Cerebellar nuclear complex (tissue), 1 donor: Measurements from ENCODE around the gene PBX1.

Experiments used
- DNase-seq, 2 experiments: peaks; one replicate each; lab custom pipeline; 2025; lab: John Stamatoyannopoulos, UW

PBX1 gene

DNA sequence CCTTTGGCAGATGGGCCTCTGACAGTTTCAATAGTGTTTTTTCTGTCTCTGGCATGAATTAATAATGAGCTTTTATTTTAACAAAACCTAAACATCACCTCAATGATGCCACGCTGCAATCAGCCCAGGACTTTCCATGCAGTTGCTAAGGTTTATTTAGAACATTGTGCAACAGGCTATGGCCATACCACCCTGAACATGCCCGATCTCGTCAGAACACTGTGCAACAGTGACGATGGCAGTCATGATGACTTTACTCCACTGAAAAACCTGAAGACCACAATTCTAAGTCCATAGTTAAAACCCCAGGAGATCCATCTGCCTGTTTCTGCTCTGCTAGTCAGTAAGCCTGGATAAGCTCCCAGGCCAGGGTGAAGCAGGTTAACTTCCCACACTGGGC, 310.0 kb downstream of the PBX1 start:
- DNase-seq = no peak

GRCh38 chr1:164875518-164875917, 316.5 kb downstream of the PBX1 start:
- no peak for DNase-seq

- no peak for DNase-seq
Observed at GRCh38 chr1:164876398-164877116, 317.6 kb downstream of the PBX1 start.

- DNase-seq = no peak
Observed at GRCh38 chr1:164880199-164880598, 321.2 kb downstream of the PBX1 start.

DNA sequence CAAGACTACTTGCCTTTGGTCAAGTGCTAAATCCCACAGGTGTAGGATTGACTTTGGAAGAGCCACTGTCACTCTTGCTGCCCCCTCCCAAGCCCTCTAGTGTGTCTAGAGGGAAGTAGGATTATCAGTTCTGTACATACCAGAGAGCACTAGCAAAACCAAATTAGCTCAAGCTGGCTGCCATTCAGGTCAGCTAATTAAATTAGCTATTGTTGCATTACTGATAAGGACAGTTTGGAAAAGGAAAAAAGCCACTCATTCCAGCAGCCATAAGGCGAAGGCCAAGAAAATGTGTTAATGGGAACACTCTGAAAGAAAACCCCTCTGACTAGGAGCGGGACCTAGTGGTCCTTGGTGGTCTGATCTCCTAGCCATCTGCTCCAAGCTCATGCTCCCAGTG, 321.7 kb downstream of the PBX1 start:
- no peak for DNase-seq

- DNase-seq = no peak
Observed at GRCh38 chr1:164885311-164885710, 326.3 kb downstream of the PBX1 start.

GRCh38 chr1:164886101-164886500, 327.1 kb downstream of the PBX1 start:
- no peak for DNase-seq

DNA sequence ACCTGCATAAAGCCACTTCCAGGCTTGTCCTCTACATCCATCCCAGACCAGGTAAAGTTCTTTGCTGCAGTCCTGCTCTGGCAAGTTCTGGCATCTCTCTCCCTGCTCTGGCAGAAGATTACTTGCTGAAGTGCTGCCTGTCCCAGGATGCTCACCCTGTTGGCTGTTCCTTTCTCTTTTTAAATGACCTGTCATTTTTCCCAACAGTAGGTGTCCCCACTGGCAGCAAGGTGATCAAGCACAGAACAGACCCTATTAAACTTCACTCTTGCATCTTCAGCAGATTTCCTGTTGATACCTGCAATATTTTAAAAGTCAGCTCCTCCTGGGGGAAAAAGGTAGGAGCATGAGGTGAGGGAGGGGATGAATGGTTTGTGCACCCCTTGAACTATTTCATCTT, 332.6 kb downstream of the PBX1 start:
- DNase-seq = no peak

DNA sequence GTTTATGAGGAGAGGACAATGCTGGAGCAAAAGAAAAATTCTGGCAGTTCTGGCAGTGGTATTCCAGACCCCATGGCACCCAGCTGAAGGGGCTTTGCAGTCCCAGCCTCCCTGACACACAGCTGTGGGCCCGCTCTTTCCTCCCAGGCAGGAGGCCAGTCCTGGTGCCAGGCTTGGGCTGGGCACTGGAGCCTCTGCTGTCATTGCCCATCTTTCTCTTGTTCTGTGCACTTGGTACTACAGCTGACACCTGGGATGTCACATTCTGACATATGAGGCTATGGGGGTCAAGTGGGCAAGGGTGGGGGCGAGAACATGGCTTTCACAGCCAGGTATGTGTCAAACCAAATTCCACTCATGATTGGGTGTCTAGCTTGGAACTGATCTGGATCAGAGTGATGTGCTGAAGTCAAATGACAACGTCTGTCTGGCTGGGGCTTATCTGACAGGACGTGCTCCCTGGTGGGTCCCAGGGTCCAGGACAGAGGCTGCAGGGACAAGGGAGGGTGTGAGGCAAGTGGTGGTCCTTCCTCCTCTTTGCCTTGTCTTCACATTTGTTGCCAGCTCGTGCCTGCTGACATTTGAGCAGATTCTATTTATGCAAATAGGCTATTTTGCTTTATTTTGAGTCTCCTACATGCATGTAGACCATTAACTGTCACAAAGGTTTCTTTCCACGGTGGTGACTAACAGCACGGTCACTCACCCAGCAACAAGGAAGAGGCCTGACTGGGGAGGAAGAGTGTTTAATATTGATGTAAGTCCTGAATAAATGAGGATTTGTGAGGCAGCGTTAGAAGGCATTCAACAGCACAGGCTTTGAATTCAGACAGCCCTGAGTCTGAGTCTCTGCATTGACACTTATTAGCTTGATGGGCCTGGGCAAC, 336.3 kb downstream of the PBX1 start:
- DNase-seq = no peak

DNA sequence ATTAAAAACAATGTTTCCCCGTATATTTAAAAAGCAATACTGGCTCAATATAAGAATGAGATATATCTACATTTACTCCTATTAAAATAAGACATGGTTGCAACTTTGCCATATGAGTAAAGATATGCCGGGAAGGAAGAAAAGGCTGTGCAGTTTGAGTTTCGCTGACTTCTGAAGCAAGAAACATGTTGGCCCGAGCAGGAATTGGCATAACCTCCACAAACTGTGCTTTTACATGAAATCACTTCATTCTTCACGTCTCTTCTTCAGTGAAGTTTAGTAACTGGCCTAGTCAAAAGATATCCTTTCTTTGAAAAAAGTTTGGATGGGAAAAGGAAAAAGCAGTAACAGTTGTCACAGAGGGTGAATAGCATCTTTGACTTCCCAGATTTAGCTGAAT, 342.0 kb downstream of the PBX1 start:
- DNase-seq = no peak
